Measurements from ENCODE around the gene OSBPL1A.

OSBPL1A gene

DNA sequence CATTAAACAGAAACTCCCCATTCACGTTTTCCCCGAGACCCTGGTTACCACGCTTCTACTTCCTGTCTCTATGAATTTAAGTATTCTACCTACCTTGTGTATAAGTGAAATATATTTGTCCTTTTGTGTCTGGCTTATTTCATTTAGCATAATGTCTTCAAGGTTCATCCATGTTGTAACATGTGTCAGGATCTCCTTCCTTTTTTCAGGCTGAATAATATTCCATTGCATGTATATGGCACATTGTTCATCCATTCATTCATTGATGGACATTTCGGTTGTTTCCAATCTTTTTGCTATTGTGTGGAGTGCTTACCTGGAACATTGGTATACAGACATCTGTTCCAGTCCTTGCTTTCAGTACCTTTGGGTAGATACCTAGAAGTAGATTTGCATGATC, 276.9 kb downstream of the OSBPL1A start:
- TF ChIP-seq, protein P1, sequence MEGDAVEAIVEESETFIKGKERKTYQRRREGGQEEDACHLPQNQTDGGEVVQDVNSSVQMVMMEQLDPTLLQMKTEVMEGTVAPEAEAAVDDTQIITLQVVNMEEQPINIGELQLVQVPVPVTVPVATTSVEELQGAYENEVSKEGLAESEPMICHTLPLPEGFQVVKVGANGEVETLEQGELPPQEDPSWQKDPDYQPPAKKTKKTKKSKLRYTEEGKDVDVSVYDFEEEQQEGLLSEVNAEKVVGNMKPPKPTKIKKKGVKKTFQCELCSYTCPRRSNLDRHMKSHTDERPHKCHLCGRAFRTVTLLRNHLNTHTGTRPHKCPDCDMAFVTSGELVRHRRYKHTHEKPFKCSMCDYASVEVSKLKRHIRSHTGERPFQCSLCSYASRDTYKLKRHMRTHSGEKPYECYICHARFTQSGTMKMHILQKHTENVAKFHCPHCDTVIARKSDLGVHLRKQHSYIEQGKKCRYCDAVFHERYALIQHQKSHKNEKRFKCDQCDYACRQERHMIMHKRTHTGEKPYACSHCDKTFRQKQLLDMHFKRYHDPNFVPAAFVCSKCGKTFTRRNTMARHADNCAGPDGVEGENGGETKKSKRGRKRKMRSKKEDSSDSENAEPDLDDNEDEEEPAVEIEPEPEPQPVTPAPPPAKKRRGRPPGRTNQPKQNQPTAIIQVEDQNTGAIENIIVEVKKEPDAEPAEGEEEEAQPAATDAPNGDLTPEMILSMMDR (IDR thresholded peaks at IDR 0.05; ENCODE audit: insufficient read depth, missing control alignments) = no peak
- FAIRE-seq = peak; percentile 76
- no peak for DNase-seq (ENCODE audit: insufficient read length, low spot score)

DNA sequence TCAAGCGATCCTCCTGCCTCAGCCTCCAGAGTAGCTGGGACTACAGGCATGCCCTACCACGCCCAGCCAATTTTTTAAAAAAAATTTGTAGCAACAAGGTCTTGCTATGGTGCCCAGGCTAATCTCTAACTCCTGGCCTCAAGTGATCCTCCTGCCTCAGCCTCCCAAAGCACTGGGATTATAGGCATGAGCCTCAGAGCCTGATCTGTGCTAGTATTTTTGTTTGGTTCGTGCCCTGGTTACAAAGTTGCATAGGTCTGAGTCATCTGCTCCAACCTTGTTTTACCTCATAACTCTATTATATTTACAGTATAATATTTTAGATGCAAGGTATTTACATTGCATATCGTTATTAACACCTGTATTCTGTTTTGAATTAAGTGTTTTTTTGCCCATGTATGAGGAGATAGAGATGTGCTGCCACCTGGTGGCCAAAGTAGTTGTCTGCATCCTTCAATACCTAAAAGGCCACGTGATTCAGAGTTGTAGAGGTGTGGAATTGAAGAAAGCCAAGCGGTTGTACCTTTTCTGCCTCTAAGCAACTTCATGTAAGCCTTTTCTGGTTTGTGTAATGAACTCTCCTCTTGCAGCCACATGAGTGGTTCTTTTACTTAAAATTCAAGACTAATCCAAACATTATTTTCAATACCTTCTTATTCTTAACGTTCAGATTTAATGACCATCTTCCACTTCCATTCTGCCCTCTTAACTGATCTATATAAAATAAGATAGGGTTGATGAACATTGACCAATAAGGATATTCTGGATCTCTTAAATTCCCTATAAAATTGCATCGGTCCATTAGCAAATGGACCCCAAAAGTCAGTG, 278.7 kb downstream of the OSBPL1A start:
- TF ChIP-seq, protein P1 (IDR thresholded peaks at IDR 0.05; ENCODE audit: insufficient read depth, missing control alignments) = peak; percentile 83
- no peak for DNase-seq (ENCODE audit: insufficient read length, low spot score)
- peak; percentile 97 for FAIRE-seq

DNA sequence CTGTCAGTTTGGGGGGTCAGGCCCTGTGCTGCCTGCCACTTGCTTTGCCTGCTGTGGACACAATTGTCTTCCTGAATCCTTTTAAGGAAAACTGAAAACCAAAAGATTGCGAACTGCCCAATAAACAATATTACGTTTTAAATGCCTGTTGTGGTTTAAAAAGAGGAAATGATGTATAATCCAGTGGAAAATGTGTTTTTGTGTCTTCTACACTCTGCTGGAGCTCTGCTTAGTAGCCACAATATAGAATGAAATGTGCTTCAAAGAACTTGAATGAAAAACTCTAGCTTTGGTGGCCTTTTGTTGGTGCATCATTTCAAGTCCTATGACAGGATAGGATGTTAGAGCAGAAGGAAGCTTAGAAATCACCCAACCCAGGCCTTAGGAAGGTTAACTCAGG, 282.0 kb downstream of the OSBPL1A start:
- DNase-seq (ENCODE audit: insufficient read length, low spot score) (no peak), FAIRE-seq (peak; percentile 66)
- TF ChIP-seq, protein P1 (IDR thresholded peaks at IDR 0.05; ENCODE audit: insufficient read depth, missing control alignments) = no peak

DNA sequence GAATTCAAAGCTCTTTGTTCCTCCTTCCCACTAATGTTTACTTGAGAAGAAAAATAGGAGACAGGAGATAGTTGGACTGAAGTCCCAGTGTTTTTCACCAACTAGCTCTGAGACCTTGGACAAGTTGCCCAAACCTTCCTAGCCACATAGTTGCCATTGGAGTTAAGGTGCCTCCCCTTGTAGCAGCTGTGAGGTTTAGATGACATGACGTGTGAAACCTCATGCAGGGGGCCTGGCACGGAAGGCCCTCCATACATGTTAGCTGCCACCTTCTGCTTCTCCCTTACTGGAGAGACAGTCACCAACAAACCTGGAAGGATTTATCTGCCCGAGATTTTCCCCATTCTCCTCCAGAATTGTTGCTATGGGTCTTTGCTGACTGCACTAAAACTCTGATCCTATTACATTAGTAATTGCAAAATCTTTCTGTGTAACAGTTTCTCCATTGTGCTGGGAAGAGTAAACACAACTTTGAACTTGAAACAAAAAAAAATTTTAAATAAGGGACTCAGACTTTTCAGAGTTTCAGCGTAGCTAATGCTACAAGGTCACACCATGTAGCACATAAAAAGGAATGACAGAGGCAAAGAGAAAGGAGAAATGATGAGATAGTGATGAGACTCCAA, 282.6 kb downstream of the OSBPL1A start:
- FAIRE-seq = no peak
- TF ChIP-seq, protein P1 (IDR thresholded peaks at IDR 0.05; ENCODE audit: insufficient read depth, missing control alignments) = no peak

DNA sequence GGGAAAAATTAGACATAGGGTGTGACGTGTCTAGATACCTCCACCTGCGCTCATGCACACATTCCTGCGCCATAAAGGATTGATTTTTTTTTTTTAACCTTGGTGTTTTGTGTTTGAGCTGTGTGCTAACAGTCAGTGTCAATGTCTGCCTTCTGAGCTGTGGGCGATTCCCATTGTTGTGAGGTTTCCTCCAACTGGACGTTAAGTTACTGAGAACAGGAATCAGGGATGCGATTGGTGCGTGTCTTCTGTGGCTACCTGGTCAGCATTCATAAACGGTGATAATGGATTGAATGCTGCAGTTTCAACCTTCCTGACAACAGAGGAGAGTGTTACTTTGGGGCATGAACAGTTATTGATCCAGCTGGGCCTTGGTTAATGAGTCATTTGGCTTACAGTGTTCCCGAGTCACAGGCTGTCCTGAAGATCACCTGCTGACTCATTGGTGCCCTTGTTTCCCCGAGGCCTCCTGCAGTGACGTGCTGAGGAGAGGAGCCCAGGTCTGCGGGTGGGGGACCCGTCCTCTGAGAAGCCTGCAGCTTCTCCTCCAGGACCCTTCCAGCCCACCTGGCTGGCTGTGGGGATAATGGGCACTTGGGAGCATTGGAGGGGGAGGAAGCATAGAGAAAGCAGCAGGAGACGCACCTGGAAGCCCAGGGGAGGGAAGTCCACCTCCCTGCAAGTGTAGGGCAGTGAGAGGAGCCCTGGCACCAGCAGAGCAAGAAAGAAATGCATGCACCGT, 284.6 kb downstream of the OSBPL1A start:
- TF ChIP-seq, protein P1 (IDR thresholded peaks at IDR 0.05; ENCODE audit: insufficient read depth, missing control alignments) = no peak
- no peak for DNase-seq (ENCODE audit: insufficient read length, low spot score)
- FAIRE-seq = no peak

More for the DNA sequence above, 282.6 kb downstream of the OSBPL1A start:
- no peak for DNase-seq (ENCODE audit: insufficient read length, low spot score)

DNA sequence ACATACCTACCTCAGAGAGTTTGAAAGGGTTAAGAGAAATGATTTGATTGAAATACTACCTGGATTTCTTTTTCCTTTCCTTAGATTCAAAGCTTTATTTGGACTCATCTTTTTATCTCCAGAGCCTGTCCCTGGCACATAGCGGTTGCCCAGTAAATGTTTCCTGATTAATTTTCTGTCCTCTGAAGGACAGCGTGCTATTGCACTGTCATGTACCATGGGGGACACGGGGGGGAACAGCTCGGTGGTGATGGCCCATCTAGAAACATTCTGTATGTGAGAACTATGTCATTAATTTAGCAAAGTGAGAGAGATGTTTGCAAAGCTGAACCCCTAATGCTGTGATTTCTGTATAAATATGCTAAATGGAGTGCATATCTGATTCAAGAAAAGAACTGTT, 285.2 kb downstream of the OSBPL1A start:
- TF ChIP-seq, protein P1 (IDR thresholded peaks at IDR 0.05; ENCODE audit: insufficient read depth, missing control alignments) = no peak
- DNase-seq (ENCODE audit: insufficient read length, low spot score) (no peak), FAIRE-seq (no peak)
